ENCODE measurements around the gene TMC4. TPM values are rescaled to one million over a fixed set of nuclear protein-coding genes. Genes with fewer than 3 reads are reported as not detected.

Gene TMC4
- total and polyA plus RNA-seq, 4 donors: 0.23 to 2.4 (median 1.4) TPM

GRCh38 chr19:54159352-54160181 lies 13.4 kb downstream of the TMC4 start, which contains the start of gene LENG1:
Gene LENG1 (minus strand): TSS chr19:54159721. CDS start chr19:54159695, 26 bp downstream.
- Histone ChIP-seq H3K9ac (ENCODE audit: low read depth in 1 of 2, low read length in 2 of 2) (peak within 1 kb of the TSS; percentile 71 to 84), H3K9me3 (ENCODE audit: control insufficient read depth in 4 of 4, low read length in 3 of 4) (no peaks in the 10 kb centered on the region), H3K4me1 (ENCODE audit: control insufficient read depth in 4 of 4, insufficient read depth in 4 of 4, low read length in 3 of 4) (peaks cover 10 to 37% (median 31%) of the 10 kb centered on the region in 4 donors), H3K36me3 (ENCODE audit: control insufficient read depth in 4 of 4, insufficient read depth in 3 of 4, low read depth in 1 of 4, low read length in 3 of 4) (peaks cover 18 to 31% (median 22%) of the 10 kb centered on the region in 4 donors), H3K27ac (ENCODE audit: low read depth in 1 of 2, low read length in 2 of 2) (peak within 1 kb of the TSS; percentile 90 to 97), H3K27me3 (ENCODE audit: control insufficient read depth in 4 of 4, insufficient read depth in 4 of 4, low read length in 3 of 4) (no peaks in the 10 kb centered on the region), H3K4me3 (ENCODE audit: low read depth in 1 of 3, low read length in 3 of 3) (peak within 1 kb of the TSS; percentile 68 to 97 (median 85))
- TF ChIP-seq YY1 (IDR thresholded peaks at IDR 0.05): peak; percentile 88
- no peak for TF ChIP-seq TAF1 (conservative IDR thresholded peaks at IDR 0.05)
- peak; percentile 42 for TF ChIP-seq MAX (IDR thresholded peaks at IDR 0.05)
- peak; percentile 12 to 32 for TF ChIP-seq RXRA (IDR thresholded peaks at IDR 0.05)
- peak; percentile 55 to 90 for TF ChIP-seq GABPA (IDR thresholded peaks at IDR 0.05 in 1 of 2, conservative IDR thresholded peaks at IDR 0.05 in 1 of 2)
- TF ChIP-seq RAD21 (IDR thresholded peaks at IDR 0.05): no peak
- no peak for TF ChIP-seq ATF3 (IDR thresholded peaks at IDR 0.05)
- TF ChIP-seq EGR1 (IDR thresholded peaks at IDR 0.05; ENCODE audit: low read depth in 2 of 2): peak in 1 of 2 donors; percentile 84
- no peak for TF ChIP-seq FOXA2 (IDR thresholded peaks at IDR 0.05)
- peak; percentile 25 for TF ChIP-seq NR2F2 (IDR thresholded peaks at IDR 0.05)
- no peak for TF ChIP-seq ZBTB33 (IDR thresholded peaks at IDR 0.05)
- TF ChIP-seq JUND (IDR thresholded peaks at IDR 0.05): no peak
- no peak for TF ChIP-seq HNF4G (IDR thresholded peaks at IDR 0.05)
- TF ChIP-seq HNF4A (conservative IDR thresholded peaks at IDR 0.05): no peak
- peak; percentile 97 for TF ChIP-seq SP1 (IDR thresholded peaks at IDR 0.05)
- TF ChIP-seq REST (IDR thresholded peaks at IDR 0.05): peak; percentile 76
- peak; percentile 98 for DNase-seq (ENCODE audit: low spot score)
- under 1% methylated on average over 72 of the region's 72 CpGs for WGBS
